Endothelial cell of umbilical vein (primary cell): ENCODE data around the gene IFIT1B.
"Not testable (repeated sequence)": the region's sequence is repeated elsewhere in the genome, so short reads cannot be mapped to it uniquely, and the experiment has no call there.

ENCODE experiments used
- CTCF ChIP-seq, 2 donors: IDR thresholded peaks; 1 replicate in 1 of 2; 2 replicates in 1 of 2; pipeline ENCODE4 v1.5.1; 2011; ENCODE audit warnings: low read length in 2 of 2, mild to moderate bottlenecking in 2 of 2, moderate library complexity in 2 of 2, control low read depth in 1 of 2, inconsistent platforms in 1 of 2, low read depth in 1 of 2; ENCODE audit not compliant: insufficient read depth in 1 of 2; ENCODE audit errors: extremely low read depth in 1 of 2
- EZH2 ChIP-seq: IDR thresholded peaks from 2 replicates; pipeline ENCODE4 v1.6.1; 2012; ENCODE audit warnings: borderline replicate concordance, low read depth, mild to moderate bottlenecking, moderate library complexity, low read length, inconsistent platforms; ENCODE audit not compliant: severe bottlenecking
- FOS ChIP-seq: IDR thresholded peaks from 2 replicates; pipeline ENCODE4 v1.6.1; 2011; ENCODE audit warnings: mild to moderate bottlenecking, low read length, moderate library complexity, borderline replicate concordance; ENCODE audit not compliant: insufficient read depth
- GATA2 ChIP-seq: IDR thresholded peaks from 2 replicates; pipeline ENCODE4 v1.7.0; 2011; ENCODE audit warnings: low read depth, mild to moderate bottlenecking, moderate library complexity, mixed read lengths, low read length; ENCODE audit not compliant: insufficient read length, insufficient read depth
- JUN ChIP-seq: IDR thresholded peaks from 2 replicates; pipeline ENCODE4 v1.6.1; 2011; ENCODE audit warnings: borderline replicate concordance, low read depth; ENCODE audit not compliant: insufficient read length, insufficient read depth
- MAX ChIP-seq: IDR thresholded peaks from 2 replicates; pipeline ENCODE4 v1.6.1; 2011; ENCODE audit not compliant: insufficient read depth, insufficient read length
- MYC ChIP-seq: IDR thresholded peaks from one replicate; pipeline ENCODE4 v1.6.1; 2011; ENCODE audit warnings: mild to moderate bottlenecking, low read depth, low read length
- POLR2A ChIP-seq: IDR thresholded peaks from 2 replicates; pipeline ENCODE4 v1.6.1; 2012; ENCODE audit warnings: low read depth, mild to moderate bottlenecking, control low read depth, low read length
- POLR2AphosphoS5 ChIP-seq: IDR thresholded peaks from 2 replicates; pipeline ENCODE4 v1.6.1; 2012; ENCODE audit warnings: low read depth, mild to moderate bottlenecking, control low read depth, low read length, moderate library complexity; ENCODE audit not compliant: insufficient read depth

GRCh38 chr10:89330014-89330413, 47.8 kb upstream of the IFIT1B start:
- TF ChIP-seq CTCF (IDR thresholded peaks at IDR 0.05; ENCODE audit: extremely low read depth in 1 of 2, insufficient read depth in 1 of 2, low read depth in 1 of 2, low read length in 2 of 2); EZH2; MYC; POLR2A; MAX; FOS; POLR2AphosphoS5; GATA2: not testable (repeated sequence)
- peak; percentile 18 for TF ChIP-seq JUN
